ENCODE data around the gene NEURL2.

The NEURL2 gene

DNA sequence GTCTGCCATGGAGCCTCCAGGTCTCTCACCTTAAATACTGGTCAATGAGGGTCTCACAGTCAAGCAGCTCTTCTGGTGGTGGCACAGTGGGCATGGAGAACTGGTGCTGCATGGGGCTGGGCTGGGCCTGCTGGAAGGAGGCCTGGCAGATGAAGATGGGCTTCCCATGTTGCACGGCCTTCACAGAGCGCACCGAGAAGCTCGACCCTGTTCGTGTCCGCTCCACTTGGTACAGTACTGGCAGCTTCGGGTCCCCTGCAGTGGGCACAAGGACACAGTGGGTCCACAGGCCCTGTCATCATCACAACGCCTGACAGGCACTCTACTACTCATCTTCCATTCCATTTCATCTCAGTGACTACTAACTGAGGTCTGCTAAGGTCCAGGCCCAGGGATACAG lies 42.6 kb downstream of the NEURL2 start:
- no peaks in the 10 kb centered on the region for H3K4me1 ChIP-seq
- H3K9me3 ChIP-seq = no peaks in the 10 kb centered on the region
- H3K4me3 ChIP-seq (ENCODE audit: low read depth, low read length) = no peak overlapping the region
- H3K36me3 ChIP-seq = peaks cover 25% of the 10 kb centered on the region
- H3K27me3 ChIP-seq = no peaks in the 10 kb centered on the region
- TF ChIP-seq, protein P1, sequence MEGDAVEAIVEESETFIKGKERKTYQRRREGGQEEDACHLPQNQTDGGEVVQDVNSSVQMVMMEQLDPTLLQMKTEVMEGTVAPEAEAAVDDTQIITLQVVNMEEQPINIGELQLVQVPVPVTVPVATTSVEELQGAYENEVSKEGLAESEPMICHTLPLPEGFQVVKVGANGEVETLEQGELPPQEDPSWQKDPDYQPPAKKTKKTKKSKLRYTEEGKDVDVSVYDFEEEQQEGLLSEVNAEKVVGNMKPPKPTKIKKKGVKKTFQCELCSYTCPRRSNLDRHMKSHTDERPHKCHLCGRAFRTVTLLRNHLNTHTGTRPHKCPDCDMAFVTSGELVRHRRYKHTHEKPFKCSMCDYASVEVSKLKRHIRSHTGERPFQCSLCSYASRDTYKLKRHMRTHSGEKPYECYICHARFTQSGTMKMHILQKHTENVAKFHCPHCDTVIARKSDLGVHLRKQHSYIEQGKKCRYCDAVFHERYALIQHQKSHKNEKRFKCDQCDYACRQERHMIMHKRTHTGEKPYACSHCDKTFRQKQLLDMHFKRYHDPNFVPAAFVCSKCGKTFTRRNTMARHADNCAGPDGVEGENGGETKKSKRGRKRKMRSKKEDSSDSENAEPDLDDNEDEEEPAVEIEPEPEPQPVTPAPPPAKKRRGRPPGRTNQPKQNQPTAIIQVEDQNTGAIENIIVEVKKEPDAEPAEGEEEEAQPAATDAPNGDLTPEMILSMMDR (IDR thresholded peaks at IDR 0.05; ENCODE audit: low read depth, low read length) = no peak
- DNase-seq = no peak

DNA sequence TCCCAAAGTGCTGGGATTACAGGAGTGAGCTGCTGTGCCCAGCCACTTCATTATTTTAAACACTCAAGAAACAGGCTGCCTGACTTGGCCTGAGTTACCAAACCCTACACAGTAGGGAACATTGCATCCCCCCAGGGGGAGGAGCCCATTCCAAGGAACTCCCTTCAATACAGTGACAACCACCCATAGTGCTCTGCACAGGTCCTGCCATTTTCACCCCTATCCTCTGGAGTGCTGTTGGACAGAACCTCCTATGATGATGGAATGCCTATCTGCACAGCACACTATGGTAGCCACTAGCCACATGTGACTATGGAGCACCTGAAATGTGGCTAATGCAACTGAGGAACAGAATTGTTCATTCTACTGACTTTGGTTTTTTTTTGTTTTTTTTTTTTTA lies 45.6 kb downstream of the NEURL2 start:
- H3K9me3 ChIP-seq = no peaks in the 10 kb centered on the region
- TF ChIP-seq, protein P1 (IDR thresholded peaks at IDR 0.05; ENCODE audit: low read depth, low read length) = no peak
- no peaks in the 10 kb centered on the region for H3K27me3 ChIP-seq
- no peak overlapping the region for H3K4me3 ChIP-seq (ENCODE audit: low read depth, low read length)
- H3K4me1 ChIP-seq = no peaks in the 10 kb centered on the region
- peaks cover 37% of the 10 kb centered on the region for H3K36me3 ChIP-seq
- DNase-seq = no peak

DNA sequence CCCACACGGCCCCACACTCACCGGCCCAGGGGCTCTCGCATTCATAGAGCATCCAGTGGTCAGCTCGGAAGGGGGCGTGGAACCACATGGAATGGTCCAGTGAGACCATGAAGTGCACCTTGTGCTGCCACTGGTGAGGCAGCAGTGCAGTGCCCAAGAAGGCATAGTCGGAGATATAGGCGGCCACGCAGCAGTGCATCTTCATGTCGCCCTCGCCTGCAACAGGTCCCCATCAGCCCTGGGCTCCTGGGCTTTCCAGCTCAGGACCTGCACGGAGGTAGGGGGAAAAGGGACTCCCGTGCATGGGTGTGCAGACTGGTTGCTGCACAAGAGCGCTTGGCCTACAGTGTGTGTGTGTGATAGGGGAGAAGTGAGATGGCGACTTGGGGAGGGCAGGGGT lies 47.5 kb downstream of the NEURL2 start:
- DNase-seq = no peak
- Histone ChIP-seq H3K9me3 (no peaks in the 10 kb centered on the region), H3K4me3 (ENCODE audit: low read depth, low read length) (no peak overlapping the region), H3K4me1 (no peaks in the 10 kb centered on the region), H3K36me3 (peaks cover 36% of the 10 kb centered on the region), H3K27me3 (no peaks in the 10 kb centered on the region)
- TF ChIP-seq, protein P1 (IDR thresholded peaks at IDR 0.05; ENCODE audit: low read depth, low read length) = no peak

DNA sequence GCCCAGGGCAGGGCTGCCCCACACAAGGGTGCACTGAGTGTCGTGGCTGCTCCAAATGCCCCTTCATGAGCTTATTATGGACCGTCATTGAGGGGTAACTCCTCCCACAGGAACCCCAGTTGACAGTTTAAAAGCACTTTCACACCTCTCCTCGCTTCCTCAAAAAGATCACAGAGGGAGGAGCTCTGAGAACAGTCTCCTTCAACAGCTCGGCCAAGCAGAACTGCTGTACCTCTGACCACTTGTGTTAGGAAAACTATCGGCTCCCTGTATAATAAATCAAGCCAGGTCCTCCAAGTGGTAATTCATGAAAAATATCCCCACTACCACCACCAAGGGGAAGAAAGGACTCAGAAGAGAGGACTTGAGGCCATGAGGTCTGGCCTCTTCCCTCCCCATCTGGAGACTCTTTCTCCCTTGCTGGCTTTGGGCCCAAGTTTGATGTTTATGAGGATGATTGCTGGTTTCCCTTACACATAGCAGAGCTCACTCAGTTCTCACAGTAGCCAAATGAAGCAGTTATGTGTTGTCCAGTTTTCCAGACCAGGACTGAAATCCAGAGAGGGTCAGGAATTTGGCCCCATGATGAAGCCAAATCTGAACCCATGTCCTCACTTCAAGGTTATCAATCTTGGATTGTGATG lies 48.7 kb downstream of the NEURL2 start:
- H3K36me3 ChIP-seq = peaks cover 35% of the 10 kb centered on the region
- DNase-seq = no peak
- TF ChIP-seq, protein P1 (IDR thresholded peaks at IDR 0.05; ENCODE audit: low read depth, low read length) = no peak

DNA sequence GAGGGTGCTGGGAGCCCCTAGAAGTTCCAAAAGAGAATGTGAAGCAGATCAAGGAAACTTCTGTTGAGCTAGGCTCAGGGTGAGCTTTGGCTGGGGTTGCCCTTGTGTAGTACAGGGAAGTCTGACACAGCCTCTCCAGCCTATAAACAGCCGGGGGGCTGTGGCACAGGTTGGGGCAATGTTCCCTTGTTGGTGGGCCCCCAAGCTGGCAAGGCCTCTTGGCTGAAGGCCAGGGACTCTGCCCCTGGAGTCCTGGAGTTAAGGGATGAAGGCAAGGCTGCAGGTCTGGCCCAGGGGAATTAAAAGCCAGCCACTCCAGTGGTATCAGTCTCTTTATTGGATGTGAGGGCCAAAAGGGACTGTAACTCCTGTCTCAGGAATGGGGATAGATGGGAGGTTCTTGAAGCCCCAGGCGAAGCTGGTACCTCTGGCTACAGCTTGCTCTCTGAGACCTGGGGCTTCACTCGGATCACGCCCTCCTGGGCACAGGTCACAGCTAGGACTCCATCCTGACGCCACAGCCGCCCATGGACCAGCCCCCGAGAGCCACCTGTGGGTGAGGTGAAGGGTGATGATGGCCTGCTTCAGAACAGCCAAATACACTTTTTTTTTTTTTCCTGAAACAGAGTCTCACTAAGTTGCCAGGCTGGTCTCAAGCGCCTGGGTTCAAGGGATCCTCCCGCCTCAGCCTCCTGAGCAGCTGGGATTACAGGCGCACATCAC lies 49.4 kb downstream of the NEURL2 start:
- Histone ChIP-seq H3K9me3 (no peaks in the 10 kb centered on the region), H3K4me1 (no peaks in the 10 kb centered on the region; the same call in 1 of the 2 replicates), H3K4me3 (ENCODE audit: low read depth, low read length) (no peak overlapping the region), H3K27me3 (no peaks in the 10 kb centered on the region), H3K36me3 (peaks cover 31% of the 10 kb centered on the region)
- DNase-seq = no peak
- TF ChIP-seq, protein P1 (IDR thresholded peaks at IDR 0.05; ENCODE audit: low read depth, low read length) = no peak

More for the DNA sequence above, 48.7 kb downstream of the NEURL2 start:
- Histone ChIP-seq H3K27me3 (no peaks in the 10 kb centered on the region), H3K9me3 (no peaks in the 10 kb centered on the region), H3K4me1 (no peaks in the 10 kb centered on the region), H3K4me3 (ENCODE audit: low read depth, low read length) (no peak overlapping the region)

DNA sequence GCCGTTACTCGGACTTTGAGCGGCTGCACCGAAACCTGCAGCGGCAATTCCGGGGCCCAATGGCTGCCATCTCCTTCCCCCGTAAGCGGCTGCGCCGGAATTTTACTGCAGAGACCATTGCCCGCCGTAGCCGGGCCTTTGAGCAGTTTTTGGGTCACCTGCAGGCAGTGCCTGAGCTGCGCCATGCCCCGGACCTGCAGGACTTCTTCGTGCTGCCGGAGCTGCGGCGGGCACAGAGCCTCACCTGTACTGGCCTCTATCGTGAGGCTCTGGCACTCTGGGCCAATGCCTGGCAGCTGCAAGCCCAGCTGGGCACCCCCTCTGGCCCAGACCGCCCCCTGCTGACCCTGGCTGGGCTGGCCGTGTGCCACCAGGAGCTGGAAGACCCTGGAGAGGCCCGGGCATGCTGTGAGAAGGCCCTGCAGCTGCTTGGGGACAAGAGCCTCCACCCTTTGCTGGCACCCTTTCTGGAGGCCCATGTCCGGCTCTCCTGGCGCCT lies 50.3 kb downstream of the NEURL2 start:
- TF ChIP-seq, protein P1 (IDR thresholded peaks at IDR 0.05; ENCODE audit: low read depth, low read length) = no peak
- no peak for DNase-seq
- no peaks in the 10 kb centered on the region for H3K27me3 ChIP-seq
- H3K4me3 ChIP-seq (ENCODE audit: low read depth, low read length) = no peak overlapping the region
- no peaks in the 10 kb centered on the region for H3K9me3 ChIP-seq
- H3K36me3 ChIP-seq = peaks cover 30% of the 10 kb centered on the region
- no peaks in the 10 kb centered on the region; the same call in 1 of the 2 replicates for H3K4me1 ChIP-seq

Data from BE2C (cell line).